SKM-1 treated with dmso at 0.1 percent for 144 hours (cell line): ENCODE data around the gene DPH7.
"Not testable (repeated sequence)": the region's sequence is repeated elsewhere in the genome, so short reads cannot be mapped to it uniquely, and the experiment has no call there.

ENCODE experiments used
- DNase-seq: peaks from one replicate; lab custom pipeline; 2025; ENCODE audit not compliant: unreplicated experiment; lab: John Stamatoyannopoulos, UW

DPH7 gene

DNA sequence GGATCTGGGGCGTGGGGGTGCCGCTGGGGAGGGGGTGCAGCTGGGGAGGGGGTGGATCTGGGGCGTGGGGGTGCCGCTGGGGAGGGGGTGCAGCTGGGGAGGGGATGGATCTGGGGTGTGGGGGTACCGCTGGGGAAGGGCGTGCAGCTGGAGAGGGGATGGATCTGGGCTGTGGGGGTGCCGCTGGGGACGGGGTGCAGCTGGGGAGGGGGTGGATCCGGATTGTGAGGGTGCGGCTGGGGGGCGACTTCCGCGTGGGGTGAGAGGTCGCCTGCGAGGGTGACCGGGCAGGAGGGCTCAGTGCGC lies 27.8 kb downstream of the DPH7 start:
- DNase-seq: not testable (repeated sequence)

DNA sequence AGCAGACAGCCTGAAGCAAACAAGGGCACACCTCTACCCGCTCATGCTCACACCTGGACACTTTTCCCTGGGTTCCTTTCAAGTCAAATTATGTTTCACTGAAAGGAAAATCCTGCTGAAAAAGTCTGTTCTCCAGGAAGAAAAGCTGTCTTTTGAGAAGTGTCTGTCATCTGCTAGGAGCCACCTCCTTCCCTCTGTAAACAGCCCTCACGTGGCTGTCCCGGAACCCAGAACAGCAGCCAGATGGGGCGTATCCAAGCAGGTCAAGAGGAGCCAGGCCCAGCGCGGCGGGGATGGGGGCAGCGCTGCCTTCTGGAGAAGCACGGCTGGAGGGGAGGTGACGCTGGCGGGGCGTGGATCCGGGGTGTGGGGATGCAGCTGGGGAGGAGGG lies 28.5 kb downstream of the DPH7 start, which contains the start of gene PNPLA7:
Gene PNPLA7, minus strand, starts transcription at position 172 of the 391 bp plus-strand sequence. CDS start 205 bp downstream, outside the sequence.
- peak; percentile 73 for DNase-seq

DNA sequence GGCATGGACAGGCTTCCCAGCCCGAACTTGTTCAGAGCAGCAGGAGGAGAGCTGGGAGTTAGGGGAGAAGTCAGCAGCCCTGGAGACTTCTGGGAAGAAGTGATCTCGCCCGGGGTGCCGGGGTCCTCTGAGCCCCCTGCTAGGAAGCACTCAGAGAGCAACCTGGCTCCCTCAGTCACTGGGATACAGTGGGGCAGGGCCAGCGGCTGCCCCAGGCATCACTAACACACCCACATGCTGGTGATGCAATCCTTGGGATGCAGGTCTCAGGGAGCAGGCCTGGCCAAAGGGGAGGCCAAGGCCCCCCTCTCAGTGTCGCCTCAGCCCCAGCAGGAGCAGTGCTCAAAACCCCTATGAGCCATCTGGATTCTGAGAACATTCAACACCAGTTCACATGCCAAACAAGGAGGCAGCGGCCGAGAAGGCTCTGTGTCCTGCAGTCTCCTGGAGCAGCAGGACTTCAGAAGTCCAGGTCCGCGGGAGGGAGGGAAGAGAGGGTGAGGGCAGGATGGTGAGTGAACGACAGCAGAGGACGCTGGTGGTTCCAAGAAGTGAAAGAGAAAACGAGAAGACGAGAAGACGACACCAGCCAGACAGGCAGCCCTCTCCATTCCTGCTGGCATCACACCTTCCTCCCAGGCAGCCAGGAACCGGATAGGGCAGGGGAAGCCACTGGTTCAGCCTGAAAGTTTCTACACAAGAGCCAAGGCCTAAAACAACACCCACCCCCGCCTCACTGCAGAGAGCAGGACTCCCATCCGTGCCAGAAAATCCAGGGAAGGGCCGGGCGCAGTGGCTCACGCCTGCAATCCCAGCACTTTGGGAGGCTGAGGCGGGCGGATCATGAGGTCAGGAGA lies 30.8 kb downstream of the DPH7 start:
- no peak for DNase-seq

DNA sequence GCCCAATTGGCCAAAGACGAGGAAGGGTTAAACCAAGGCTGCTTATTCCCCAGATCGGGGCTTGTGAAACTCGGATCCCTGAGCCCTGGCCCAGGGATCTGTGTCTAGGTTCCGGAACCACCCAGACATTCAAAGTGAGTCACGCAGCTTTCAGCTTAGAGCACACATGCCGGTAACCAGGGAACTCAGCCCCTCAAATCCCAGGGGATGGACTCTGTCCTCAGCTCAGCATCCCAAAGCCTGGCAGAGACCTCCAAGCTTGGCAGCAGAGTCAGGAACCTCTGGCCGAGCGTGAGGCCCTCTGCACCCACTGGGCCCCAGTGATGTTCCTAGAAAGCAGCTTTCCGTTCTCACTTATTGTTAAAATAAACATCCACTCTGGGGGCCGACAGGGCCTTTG lies 33.6 kb downstream of the DPH7 start:
- DNase-seq: no peak

DNA sequence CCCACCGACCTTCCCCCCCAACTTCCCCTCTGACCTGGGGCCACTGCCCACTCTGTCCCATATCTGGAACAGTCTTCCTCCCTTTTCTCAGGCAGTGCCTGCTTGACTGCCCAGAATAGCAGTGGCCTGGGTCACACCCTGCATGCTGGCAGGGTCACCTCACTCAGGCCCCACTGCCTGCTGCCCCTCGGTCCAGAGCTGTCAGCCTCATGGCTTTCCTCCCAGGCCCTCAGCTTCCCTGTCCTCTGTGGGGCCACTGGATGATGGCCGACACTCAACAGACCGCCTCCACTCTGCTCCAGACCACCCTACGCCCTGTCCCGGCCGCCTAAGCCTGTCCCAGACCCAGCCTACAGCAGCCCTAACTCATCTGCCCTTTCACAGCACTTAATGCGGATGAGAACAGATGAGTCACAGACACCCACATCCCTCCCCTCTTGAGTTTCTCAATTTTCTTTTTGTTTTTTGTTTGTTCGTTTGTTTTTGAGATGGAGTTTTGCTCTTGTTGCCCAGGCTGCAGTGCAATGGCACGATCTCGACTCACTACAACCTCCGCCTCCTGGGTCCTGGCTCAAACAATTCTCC lies 34.5 kb downstream of the DPH7 start:
- no peak for DNase-seq

DNA sequence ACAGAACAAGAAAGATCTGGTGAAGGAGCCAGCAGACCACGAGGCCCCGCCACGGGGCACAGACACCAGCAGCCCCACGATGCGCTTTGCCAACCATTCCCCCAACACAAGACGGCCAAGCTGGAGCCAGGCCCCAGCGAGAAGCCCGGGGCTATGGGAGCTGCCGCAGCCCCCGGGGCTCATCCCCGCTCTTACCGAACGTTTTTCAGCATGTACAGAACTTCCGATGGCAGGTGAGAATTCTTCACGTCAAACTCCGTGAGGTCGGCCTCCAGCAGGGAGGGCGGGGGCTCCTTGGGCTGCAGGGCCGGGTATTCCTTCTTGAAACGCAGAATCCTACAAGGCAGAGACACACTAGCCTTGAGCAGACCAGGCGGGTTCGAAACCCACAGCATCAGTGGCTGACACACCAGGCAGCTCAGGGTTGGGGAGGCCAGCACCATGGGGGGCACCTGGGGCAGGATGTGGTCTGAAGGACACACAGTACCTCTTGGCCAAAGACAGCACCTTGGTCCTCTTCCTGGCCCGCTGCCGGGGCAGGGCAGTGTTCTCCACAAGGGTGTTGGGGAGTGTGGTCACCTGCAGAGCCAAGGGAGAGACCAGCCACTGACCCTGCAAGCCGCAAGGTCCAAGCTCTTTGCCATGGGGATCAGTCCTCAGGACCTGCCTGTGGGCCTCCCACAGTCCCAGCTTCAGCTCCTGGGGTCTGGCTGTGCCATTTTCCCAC lies 35.3 kb downstream of the DPH7 start:
- DNase-seq: no peak

DNA sequence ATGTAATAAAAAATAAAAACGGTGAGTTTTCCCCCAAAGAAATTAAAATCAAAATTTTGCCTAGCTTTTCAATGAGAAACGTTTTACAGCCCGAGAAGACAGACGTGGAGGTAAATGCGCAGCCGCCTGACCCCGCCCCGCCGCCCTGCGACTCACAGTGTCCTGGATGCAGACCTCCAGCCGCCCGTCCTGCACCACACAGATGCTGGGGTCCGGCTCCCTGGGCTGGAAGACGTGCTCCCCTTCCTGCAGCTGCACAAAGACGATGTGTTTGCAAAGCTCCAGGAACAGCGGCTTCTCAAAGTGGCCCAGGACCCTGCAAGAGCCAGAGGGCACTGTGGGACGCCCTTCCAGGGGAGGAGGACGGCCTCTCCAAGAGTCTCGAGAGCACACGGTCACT lies 36.2 kb downstream of the DPH7 start:
- no peak for DNase-seq

DNA sequence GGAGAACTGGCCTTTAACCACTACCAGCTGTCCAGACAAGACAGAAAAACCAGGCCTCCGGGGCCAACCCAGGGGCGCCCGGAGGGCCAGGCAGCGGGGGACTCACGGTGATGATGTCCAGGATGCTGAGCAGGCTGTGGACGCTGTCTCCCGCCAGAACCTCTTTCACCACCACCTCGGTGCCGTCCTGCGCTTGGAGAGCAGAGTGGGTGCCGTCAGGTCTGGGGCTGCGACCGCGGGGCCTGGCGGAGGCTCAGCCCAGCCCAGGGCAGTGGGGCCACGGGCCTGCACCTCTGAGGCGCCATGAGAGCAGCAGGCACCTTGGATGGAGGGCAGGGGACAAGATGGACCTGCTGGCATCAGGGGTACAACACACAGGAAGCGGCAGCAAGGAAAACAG lies 38.2 kb downstream of the DPH7 start:
- DNase-seq: no peak

DNA sequence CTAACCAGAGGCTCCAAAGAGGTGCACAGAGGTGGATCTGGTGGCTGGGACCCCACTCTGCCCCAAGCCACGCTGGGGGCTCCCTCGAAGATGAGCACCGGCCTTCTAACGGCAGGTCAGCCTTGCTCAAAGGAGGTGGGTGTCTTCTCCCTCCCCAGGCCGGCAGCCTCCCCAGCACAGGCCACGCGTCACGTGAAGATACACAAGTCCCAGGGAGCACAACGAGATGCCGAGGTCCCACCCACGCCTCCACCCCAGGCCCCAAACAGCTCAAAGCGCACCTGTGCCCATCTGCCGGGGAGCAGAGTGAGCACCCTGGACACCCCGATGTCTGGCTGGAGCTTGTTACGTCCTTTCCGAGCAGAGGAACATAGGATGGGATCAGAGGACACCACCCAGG lies 40.7 kb downstream of the DPH7 start:
- no peak for DNase-seq

DNA sequence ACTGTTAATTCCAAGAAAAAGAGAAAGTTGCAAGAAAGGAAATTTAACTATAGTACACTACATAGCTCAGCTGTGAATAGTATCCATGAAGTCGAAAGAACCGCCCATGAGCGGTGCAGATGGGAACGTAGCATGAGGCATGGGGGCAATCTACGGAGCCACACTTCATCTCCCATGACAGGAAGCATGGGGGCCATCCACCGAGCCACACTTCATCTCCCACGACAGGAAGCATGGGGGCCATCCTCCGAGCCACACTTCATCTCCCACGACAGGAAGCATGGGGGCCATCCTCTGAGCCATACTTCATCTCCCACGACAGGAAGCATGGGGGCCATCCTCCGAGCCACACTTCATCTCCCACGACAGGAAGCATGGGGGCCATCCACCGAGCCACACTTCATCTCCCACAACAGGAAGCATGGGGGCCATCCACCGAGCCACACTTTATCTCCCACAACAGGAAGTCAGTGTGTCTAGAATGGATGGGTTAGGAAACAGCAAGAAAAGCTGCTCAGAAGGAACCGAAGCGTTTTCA lies 42.1 kb downstream of the DPH7 start:
- DNase-seq: not testable (repeated sequence)

DNA sequence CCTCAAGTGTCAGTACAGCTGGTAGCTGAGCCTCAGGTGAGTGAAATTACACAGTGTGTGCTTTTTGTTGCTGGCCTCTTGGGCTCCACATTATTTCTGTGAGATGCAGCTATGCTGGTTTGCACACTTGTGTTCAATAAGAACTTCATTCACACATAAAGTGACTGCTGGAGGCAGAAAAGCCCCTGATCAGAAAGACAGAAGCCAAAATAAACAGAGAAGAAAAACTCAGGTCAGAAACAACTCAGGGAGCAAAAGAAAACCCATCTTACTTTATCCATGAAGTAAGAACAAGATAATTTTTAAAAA lies 43.7 kb downstream of the DPH7 start:
- DNase-seq: no peak

DNA sequence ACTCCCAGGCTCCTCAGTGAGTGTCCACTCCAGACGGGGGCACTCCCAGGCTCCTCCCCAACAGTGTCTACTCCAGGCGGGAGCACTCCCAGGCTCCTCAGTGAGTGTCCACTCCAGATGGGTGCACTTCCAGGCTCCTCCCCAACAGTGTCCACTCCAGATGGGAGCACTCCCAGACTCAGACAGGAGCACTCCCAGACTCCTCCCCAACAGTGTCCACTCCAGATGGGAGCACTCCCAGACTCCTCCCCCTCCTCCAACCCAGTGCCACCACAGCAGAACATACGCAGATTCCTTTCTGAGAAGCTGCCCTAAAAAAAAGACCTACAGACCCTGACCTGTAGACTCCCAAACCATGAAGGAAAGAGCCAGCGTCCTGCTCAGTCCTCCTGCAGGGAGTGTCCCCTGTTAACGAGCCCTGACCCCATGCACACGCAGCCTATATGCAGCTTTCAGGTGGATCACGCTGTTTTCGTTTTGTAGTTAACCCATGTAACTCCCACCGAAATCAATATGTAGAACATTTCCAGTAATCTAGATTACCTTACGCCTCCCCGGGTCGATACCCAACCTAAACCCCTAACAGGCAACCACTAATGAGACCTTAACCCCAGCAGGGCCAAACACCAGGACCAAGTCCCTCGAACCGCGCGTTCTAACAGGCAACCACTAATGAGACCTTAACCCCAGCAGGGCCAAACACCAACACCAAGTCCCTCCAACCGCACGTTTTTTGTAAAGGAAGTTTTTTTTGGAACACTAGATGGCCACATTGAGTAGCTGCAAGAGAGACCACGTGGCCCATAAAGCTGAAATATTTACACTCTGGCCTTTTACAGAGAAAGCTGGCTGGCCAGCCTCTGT lies 44.2 kb downstream of the DPH7 start:
- peak; percentile 72 for DNase-seq

DNA sequence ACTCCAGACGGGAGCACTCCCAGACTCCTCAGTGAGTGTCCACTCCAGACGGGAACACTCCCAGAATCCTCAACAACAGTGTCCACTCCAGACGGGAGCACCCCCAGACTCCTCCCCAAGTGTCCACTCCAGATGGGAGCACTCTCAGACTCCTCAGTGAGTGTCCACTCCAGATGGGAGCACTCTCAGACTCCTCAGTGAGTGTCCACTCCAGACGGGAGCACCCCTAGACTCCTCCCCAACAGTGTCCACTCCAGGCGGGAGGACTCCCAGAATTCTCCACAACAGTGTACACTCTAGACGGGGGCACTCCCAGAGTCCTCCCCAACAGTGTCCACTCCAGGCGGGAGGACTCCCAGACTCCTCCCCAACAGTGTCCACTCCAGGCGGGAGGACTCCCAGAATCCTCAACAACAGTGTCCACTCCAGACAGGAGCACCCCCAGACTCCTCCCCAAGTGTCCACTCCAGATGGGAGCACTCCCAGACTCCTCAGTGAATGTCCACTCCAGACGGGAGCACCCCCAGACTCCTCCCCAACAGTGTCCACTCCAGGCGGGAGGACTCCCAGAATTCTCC lies 45.7 kb downstream of the DPH7 start:
- DNase-seq: not testable (repeated sequence)

DNA sequence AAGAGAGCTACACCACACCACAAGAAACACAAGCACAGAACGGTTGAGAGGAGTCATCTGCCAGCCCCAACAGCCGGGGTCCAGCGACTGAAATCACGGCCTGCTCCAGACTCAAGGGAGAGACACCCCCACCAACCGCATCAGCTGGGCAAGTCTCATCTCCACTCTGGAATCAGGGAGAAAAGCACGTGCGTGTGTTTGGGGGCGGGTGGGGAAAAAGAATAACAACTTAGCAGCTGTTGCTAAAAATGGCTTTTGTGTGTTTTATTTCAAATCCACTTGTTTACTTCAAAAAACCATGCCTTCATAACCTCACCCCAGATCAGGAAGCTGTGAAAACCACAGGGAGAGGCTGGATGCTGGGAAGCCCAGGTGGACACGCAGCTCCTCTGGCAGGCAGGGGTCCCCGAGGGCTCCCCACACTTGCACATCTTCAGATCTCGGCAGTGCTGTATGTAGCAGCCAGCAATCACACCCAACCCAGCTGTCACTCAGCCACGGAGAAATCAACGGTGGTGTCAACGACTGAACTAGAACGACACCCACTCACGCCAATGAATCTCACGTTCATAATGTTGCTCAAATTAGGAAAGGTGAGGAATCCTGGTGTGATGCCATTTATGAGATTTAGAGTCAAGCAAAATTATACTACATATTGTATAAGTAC lies 47.5 kb downstream of the DPH7 start:
- no peak for DNase-seq

DNA sequence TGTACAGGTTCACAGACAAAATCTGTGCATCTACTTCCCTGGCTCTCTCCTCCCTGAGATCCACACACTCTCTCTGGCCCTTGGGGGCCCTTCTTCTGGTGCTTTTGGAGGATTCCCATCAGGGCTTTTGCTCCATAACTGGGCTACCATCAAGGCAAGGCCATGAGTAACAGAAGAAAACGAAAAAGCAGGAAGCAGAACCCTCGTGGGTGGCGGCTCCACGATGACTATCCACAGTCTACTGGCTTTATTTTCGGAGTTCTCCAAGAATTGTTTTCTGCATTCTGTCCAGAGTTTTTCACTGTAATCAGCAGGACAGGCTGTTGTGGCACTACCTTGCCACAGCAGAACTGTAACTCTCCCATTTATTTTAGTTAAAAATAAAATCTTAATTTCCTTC lies 48.4 kb downstream of the DPH7 start:
- DNase-seq: no peak

DNA sequence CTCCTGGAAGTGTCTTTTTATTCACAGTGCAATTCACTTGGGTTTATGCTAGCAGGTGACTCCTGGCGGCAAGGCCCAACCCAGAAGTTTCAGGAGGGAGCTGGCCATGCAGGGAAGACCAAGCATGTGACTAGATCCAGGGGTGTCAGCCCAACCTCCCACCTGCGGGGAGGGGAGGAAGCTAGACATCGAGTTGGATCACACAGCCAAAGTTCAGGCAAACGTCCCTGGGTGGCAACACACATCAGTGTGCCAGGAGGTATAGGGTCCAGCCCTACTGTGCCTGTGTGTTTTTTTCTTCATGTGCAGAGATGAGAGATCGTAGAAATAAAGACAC lies 53.8 kb downstream of the DPH7 start:
- DNase-seq: no peak

DNA sequence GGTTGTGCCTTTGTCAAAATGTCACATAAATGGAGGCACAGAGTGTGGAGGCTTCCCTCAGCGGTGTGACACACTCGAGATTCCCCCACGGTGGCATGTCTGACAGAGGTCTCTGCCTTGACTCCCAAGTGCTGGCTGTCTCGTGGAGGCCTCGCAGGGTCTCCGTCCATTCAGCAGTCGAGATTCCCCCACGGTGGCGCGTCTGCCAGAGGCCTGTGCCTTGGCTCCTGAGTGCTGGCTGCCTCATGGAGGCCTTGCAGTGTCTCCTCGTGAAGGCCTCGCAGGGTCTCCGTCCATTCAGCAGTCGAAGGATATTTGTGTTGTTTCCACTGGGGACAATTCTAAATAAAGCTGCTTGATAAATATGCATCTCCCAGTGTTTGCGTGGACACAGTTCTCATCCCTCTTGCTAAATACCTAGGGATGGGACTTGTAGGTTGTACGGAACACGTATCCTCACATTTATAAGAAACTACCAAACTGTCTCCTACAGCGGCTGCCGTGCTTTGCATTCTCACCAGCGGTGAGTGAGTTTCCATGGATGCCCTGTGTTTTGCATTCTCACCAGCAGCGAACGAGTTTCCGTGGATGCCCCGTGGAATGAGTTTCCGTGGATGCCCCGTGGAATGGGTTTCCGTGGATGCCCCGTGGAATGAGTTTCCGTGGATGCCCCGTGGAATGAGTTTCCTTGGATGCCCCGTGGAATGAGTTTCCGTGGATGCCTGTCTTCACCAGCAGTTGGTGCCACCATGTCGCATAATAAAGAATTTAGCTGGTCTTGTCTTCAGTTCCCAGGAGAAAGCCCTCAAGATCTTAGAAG lies 54.4 kb downstream of the DPH7 start:
- DNase-seq: no peak

DNA sequence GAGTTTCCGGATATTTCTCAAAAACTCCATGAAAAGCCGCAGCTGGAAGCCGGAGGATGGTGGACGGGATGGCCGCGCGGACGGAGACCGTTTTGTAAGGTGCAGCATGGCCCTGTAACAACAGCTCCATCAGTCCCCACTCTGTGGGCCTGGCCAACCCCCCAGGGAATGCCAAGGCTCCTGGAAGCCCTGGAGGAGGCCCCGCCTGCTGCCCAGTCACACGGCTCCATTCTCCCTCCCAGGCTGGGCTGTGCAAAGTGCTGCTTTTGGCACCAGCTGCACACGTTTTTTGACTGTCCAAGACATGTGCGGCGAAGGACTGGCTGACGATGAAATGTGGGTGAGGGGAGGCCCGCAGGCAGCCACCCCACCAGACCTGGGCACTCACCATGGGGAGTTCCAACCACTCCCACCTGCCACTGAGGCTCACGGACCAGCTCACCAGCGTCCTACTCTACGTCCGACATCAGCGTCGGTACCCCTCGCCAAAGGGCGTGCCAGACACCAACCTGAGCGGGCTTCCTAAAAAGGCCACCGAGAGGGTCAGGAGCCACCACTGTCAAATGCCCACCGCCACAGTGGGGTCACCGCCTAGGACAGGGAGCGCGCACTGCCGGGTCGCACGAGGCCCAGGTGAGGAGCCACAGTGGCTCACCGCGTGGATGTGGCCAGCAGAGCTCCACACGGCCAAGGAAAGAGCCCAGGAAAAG lies 55.8 kb downstream of the DPH7 start:
- DNase-seq: no peak
